Measurements from ENCODE around the gene PTPRT.

- TF ChIP-seq EZH2phosphoT487 (IDR thresholded peaks at IDR 0.05; ENCODE audit: low read length) (no peak), CTCF (IDR thresholded peaks at IDR 0.05; ENCODE audit: low read length) (no peak)
Observed at GRCh38 chr20:42336576-42336975, 853.1 kb downstream of the PTPRT start.

Measured in MM.1S (cell line).